Esophagus squamous epithelium (tissue), 4 donors: ENCODE results near the gene STAT2.

Experiments used
- CTCF ChIP-seq, 6 experiments: fragments of 450-650 bp in 4 of 6; fragments of 200-600 bp in 2 of 6; sonication (generic) in 2 of 6; IDR thresholded peaks; one replicate each; pipeline ENCODE4 v1.5.1; 2016 to 2019; ENCODE audit warnings: antibody characterized with exemption in 6 of 6, mild to moderate bottlenecking in 4 of 6, moderate library complexity in 4 of 6
- POLR2A ChIP-seq, 4 donors: fragments of 450-650 bp; IDR thresholded peaks; one replicate each; pipeline ENCODE4 v1.6.1; 2017; ENCODE audit warnings: antibody characterized with exemption in 4 of 4, mild to moderate bottlenecking in 4 of 4, moderate library complexity in 3 of 4

- TF ChIP-seq CTCF (IDR thresholded peaks at IDR 0.05) (no peak), POLR2A (IDR thresholded peaks at IDR 0.05) (no peak)
Observed at GRCh38 chr12:56330936-56331490, 28.9 kb downstream of the STAT2 start.
